CD4-positive, CD25-positive, alpha-beta regulatory T cell (primary cell): Measurements from ENCODE around the gene DHX35. TPM values are rescaled to one million over a fixed set of nuclear protein-coding genes. Genes with fewer than 3 reads are reported as not detected.
A peak's percentile ranks its signal among the peaks of the same experiment; 100 is the strongest.
"Not testable (repeated sequence)": the region's sequence is repeated elsewhere in the genome, so short reads cannot be mapped to it uniquely, and the experiment has no call there.

Experiments used
- ATAC-seq, 2 donors: fragments of 150-1000 bp; cut with Tn5 transposase; one replicate each; pipeline ENCODE4 v1.10.0; 2021; ENCODE audit warnings: low read depth in 2 of 2, moderate number of reproducible peaks in 2 of 2, moderate library complexity in 1 of 2
- DNase-seq, 3 donors: peaks; one replicate each; pipeline versions ENCODE4 v3.0.0 to v3.0.0-alpha.2; 2012 to 2022; ENCODE audit warnings: mixed read lengths in 1 of 3
- H3K27ac ChIP-seq: one replicate; pipeline ENCODE4 v1.7.0; 2013; ENCODE audit warnings: mild to moderate bottlenecking, low read length; ENCODE audit not compliant: insufficient read depth, poor library complexity, severe bottlenecking
- H3K27me3 ChIP-seq: one replicate; pipeline ENCODE4 v1.7.0; 2013; ENCODE audit warnings: low read length; ENCODE audit not compliant: control insufficient read depth, insufficient read depth
- H3K36me3 ChIP-seq: one replicate; pipeline ENCODE4 v1.7.0; 2013; ENCODE audit warnings: mild to moderate bottlenecking, low read length, moderate library complexity; ENCODE audit not compliant: control insufficient read depth, insufficient read depth
- H3K4me1 ChIP-seq: 2 replicates; pipeline ENCODE4 v1.7.0; 2013; ENCODE audit warnings: mild to moderate bottlenecking, low read length; ENCODE audit not compliant: insufficient read depth, control insufficient read depth, poor library complexity, severe bottlenecking
- H3K4me3 ChIP-seq: one replicate; pipeline ENCODE4 v1.7.0; 2013; ENCODE audit warnings: low read depth, mild to moderate bottlenecking, low read length, moderate library complexity
- H3K9me3 ChIP-seq, 2 experiments: 1 replicate in 1 of 2; 2 replicates in 1 of 2; pipeline ENCODE4 v1.7.0; 2013; ENCODE audit warnings: low read length in 2 of 2, mild to moderate bottlenecking in 1 of 2, moderate library complexity in 1 of 2; ENCODE audit not compliant: control insufficient read depth in 2 of 2
- H3K27ac Mint-ChIP-seq, 3 donors: one replicate each; pipeline ENCODE4 v1.8.0; 2020 to 2022; ENCODE audit warnings: mild to moderate bottlenecking in 3 of 3, mixed read lengths in 3 of 3, moderate library complexity in 2 of 3
- H3K27me3 Mint-ChIP-seq: one replicate; pipeline ENCODE4 v1.8.0; 2022; ENCODE audit warnings: mild to moderate bottlenecking, mixed read lengths
- H3K36me3 Mint-ChIP-seq: one replicate; pipeline ENCODE4 v1.8.0; 2020; ENCODE audit warnings: mixed read lengths
- H3K4me1 Mint-ChIP-seq, 4 donors: one replicate each; pipeline ENCODE4 v1.8.0; 2020 to 2022; ENCODE audit warnings: mixed read lengths in 4 of 4, mild to moderate bottlenecking in 1 of 4
- H3K4me3 Mint-ChIP-seq, 4 donors: one replicate each; pipeline ENCODE4 v1.8.0; 2020 to 2022; ENCODE audit warnings: mild to moderate bottlenecking in 4 of 4, mixed read lengths in 4 of 4, moderate library complexity in 3 of 4
- H3K9me3 Mint-ChIP-seq, 7 donors: one replicate each; pipeline ENCODE4 v1.8.0; 2020 to 2022; ENCODE audit warnings: mixed read lengths in 7 of 7, mild to moderate bottlenecking in 3 of 7, moderate library complexity in 2 of 7
- polyA plus RNA-seq, 4 donors: library from polyadenylated mRNA; unstranded; fragments of 300-500 nt; fragmentation: Illumina TruSeq; gene quantifications; one replicate each; pipeline ENCODE4 v1.2.3, GENCODE V29; 2021
- total RNA-seq: library from RNA; stranded (reverse); gene quantifications from one replicate; pipeline ENCODE4 v1.2.3, GENCODE V29; 2022

The DHX35 gene
- total and polyA plus RNA-seq, 5 donors from 2014 or later = 4.0 to 12.4 (median 5.7) TPM

GRCh38 chr20:38957915-38958485 is 4.1 kb upstream of the DHX35 start:
- no peaks in the 10 kb centered on the region for H3K27me3 ChIP-seq
- Mint-ChIP-seq H3K9me3 (no peaks in the 10 kb centered on the region), H3K27me3 (no peaks in the 10 kb centered on the region), H3K4me3 (no peak overlapping the region), H3K4me1 (peaks cover 7 to 15% (median 14%) of the 10 kb centered on the region in 4 donors), H3K36me3 (no peaks in the 10 kb centered on the region), H3K27ac (no peak overlapping the region)
- no peak overlapping the region for H3K27ac ChIP-seq
- no peaks in the 10 kb centered on the region for H3K9me3 ChIP-seq
- ATAC-seq (no peak), DNase-seq (no peak)
- no peaks in the 10 kb centered on the region for H3K36me3 ChIP-seq
- H3K4me3 ChIP-seq = no peak overlapping the region
- peaks cover 11% of the 10 kb centered on the region for H3K4me1 ChIP-seq

- ATAC-seq, DNase-seq, H3K27me3 Mint-ChIP-seq, H3K4me3 ChIP-seq, H3K27ac Mint-ChIP-seq, H3K36me3 ChIP-seq, H3K27me3 ChIP-seq, H3K36me3 Mint-ChIP-seq, H3K9me3 Mint-ChIP-seq, H3K27ac ChIP-seq, H3K9me3 ChIP-seq: not testable (repeated sequence)
- peak overlapping the region in 2 of 4 donors; percentile 25 to 96 for H3K4me3 Mint-ChIP-seq
- peaks cover 7 to 31% (median 26%) of the 10 kb centered on the region in 4 donors for H3K4me1 Mint-ChIP-seq
- peaks cover 14% of the 10 kb centered on the region for H3K4me1 ChIP-seq
These were observed 1.9 kb upstream of the DHX35 start for GRCh38 chr20:38960187-38960687.

GRCh38 chr20:38961530-38962043 is 557 bp upstream of the DHX35 start:
- Mint-ChIP-seq H3K9me3 (no peaks in the 10 kb centered on the region), H3K4me3 (peak overlapping the region; percentile 96 to 98 (median 96)), H3K36me3 (peaks cover 3% of the 10 kb centered on the region), H3K4me1 (peaks cover 11 to 32% (median 28%) of the 10 kb centered on the region in 4 donors), H3K27me3 (no peaks in the 10 kb centered on the region), H3K27ac (peak overlapping the region; percentile 97 to 99 (median 98))
- Histone ChIP-seq H3K9me3 (no peaks in the 10 kb centered on the region), H3K27me3 (no peaks in the 10 kb centered on the region), H3K36me3 (peaks cover 3% of the 10 kb centered on the region), H3K27ac (peak overlapping the region; percentile 85), H3K4me1 (peaks cover 14% of the 10 kb centered on the region), H3K4me3 (peak overlapping the region; percentile 90)
- ATAC-seq (no peak), DNase-seq (no peak)

- Mint-ChIP-seq H3K4me1 (peaks cover 11 to 34% (median 28%) of the 10 kb centered on the region in 4 donors), H3K9me3 (no peaks in the 10 kb centered on the region)
- peak overlapping the region; percentile 85 for H3K27ac ChIP-seq
These were observed 821 bp downstream of the DHX35 start for GRCh38 chr20:38962928-38963401.

DNA sequence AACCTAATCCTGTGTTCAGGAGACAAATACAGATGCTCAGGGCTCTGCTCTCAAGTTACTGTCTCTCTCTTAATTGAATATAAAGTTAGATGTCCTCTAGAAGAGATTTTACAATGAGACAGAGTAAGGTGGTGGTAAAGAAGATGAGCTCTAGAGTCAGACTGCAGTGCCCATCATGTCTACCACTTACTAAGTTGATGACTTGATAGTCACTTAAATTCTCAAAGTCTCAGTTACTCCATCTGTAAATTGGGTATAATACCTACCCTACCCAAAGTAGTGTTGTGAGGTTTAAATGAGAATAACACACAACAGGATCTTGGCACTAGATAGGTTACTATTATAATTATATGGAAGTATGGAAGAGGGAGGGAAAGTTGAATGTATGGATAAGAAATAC is 1.6 kb downstream of the DHX35 start:
- Mint-ChIP-seq H3K27ac (no peak overlapping the region), H3K9me3 (no peaks in the 10 kb centered on the region), H3K4me3 (peak overlapping the region in 3 of 4 donors; percentile 11 to 23 (median 21))

More at GRCh38 chr20:38962928-38963401, 821 bp downstream of the DHX35 start:
- DNase-seq (peak in 1 of 3 donors; percentile 25), ATAC-seq (no peak)
- no peaks in the 10 kb centered on the region for H3K27me3 ChIP-seq
- H3K27ac Mint-ChIP-seq = peak overlapping the region; percentile 84 to 97 (median 91)
- no peaks in the 10 kb centered on the region for H3K9me3 ChIP-seq
- peaks cover 14% of the 10 kb centered on the region for H3K4me1 ChIP-seq
- no peaks in the 10 kb centered on the region for H3K27me3 Mint-ChIP-seq
- peaks cover 3% of the 10 kb centered on the region for H3K36me3 ChIP-seq
- H3K36me3 Mint-ChIP-seq = peaks cover 7% of the 10 kb centered on the region
- H3K4me3 ChIP-seq = peak overlapping the region; percentile 87
- peak overlapping the region; percentile 96 to 98 (median 96) for H3K4me3 Mint-ChIP-seq

GRCh38 chr20:38965264-38965663 is 3.1 kb downstream of the DHX35 start:
- Mint-ChIP-seq H3K36me3 (peaks cover 15% of the 10 kb centered on the region), H3K4me1 (peaks cover 11 to 35% (median 28%) of the 10 kb centered on the region in 4 donors), H3K9me3 (no peaks in the 10 kb centered on the region), H3K27ac (no peak overlapping the region), H3K27me3 (no peaks in the 10 kb centered on the region), H3K4me3 (peak overlapping the region in 2 of 4 donors; percentile 6 to 14)
- H3K4me1 ChIP-seq = peaks cover 14% of the 10 kb centered on the region
- H3K27me3 ChIP-seq = no peaks in the 10 kb centered on the region
- H3K27ac ChIP-seq = no peak overlapping the region
- no peaks in the 10 kb centered on the region for H3K9me3 ChIP-seq
- no peak overlapping the region for H3K4me3 ChIP-seq
- DNase-seq = no peak
- no peak for ATAC-seq
- peaks cover 16% of the 10 kb centered on the region for H3K36me3 ChIP-seq

More for the DNA sequence above, 1.6 kb downstream of the DHX35 start:
- no peak for ATAC-seq
- Histone ChIP-seq H3K36me3 (peaks cover 3% of the 10 kb centered on the region), H3K4me1 (peaks cover 14% of the 10 kb centered on the region), H3K4me3 (no peak overlapping the region), H3K9me3 (no peaks in the 10 kb centered on the region), H3K27ac (no peak overlapping the region), H3K27me3 (no peaks in the 10 kb centered on the region)
- Mint-ChIP-seq H3K27me3 (no peaks in the 10 kb centered on the region), H3K4me1 (peaks cover 11 to 34% (median 28%) of the 10 kb centered on the region in 4 donors), H3K36me3 (peaks cover 7% of the 10 kb centered on the region)
- DNase-seq = no peak

GRCh38 chr20:38968090-38968489 is 5.9 kb downstream of the DHX35 start:
- H3K9me3 ChIP-seq = no peaks in the 10 kb centered on the region
- H3K27ac Mint-ChIP-seq = no peak overlapping the region

More at GRCh38 chr20:38968090-38968489, 5.9 kb downstream of the DHX35 start:
- Mint-ChIP-seq H3K9me3 (no peaks in the 10 kb centered on the region), H3K4me1 (peaks cover 4 to 34% (median 14%) of the 10 kb centered on the region in 4 donors), H3K4me3 (peak overlapping the region in 1 of 4 donors; percentile 6), H3K36me3 (peaks cover 34% of the 10 kb centered on the region), H3K27me3 (no peaks in the 10 kb centered on the region)
- no peak overlapping the region for H3K4me3 ChIP-seq
- no peak overlapping the region for H3K27ac ChIP-seq
- no peaks in the 10 kb centered on the region for H3K27me3 ChIP-seq
- peaks cover 27% of the 10 kb centered on the region for H3K36me3 ChIP-seq
- no peak for DNase-seq
- H3K4me1 ChIP-seq = peaks cover 2% of the 10 kb centered on the region
- no peak for ATAC-seq
